ENCODE data around the gene MAP2K3.
"Not testable (repeated sequence)": the region's sequence is repeated elsewhere in the genome, so short reads cannot be mapped to it uniquely, and the experiment has no call there.

MAP2K3 gene

DNA sequence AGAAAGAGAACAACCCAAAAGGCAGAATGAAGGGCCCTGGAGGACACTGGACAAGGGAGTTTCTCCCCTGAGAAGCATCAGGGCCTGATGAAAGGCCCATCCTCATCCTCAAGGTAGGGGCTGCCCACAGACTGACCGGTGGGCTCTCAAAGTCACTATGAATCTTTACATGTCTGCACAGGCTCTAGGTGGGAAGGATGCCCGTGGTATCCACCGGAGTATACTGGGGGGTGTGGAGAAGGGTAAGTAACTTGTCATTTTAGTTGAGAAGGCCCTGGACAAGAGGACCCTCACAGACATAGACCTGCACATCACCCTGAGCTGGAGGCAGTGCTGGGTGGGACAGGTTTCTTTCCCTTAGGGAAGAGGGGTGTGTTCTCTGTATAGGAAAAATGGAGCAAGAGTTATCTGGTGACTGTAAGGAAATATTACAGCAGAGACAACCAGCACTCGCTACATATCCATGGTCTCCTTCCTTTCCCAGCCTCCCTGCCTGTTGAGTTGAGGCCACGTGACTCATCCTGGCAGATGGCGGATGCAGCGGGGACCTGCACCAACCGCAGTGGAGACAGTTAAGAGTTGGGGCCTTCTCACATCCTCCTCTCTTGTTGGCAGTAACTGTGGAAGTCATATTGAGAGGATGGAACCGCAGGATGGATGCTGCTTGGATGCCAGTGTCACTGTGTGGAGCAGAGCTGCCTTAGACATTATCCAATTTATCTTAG lies 46.1 kb downstream of the MAP2K3 start:
- H3K4me1 ChIP-seq (ENCODE audit: control insufficient read depth in 1 of 2, insufficient read depth in 1 of 2, low read depth in 1 of 2, low read length in 1 of 2), result peaks cover 2 to 5% of the 10 kb centered on the region in 2 experiments
- H3K9me3 ChIP-seq, result no peaks in the 10 kb centered on the region
- H3K36me3 ChIP-seq, result no peaks in the 10 kb centered on the region
- no peaks in the 10 kb centered on the region for H3K27me3 ChIP-seq
- H3K4me3 ChIP-seq (ENCODE audit: low read depth in 1 of 2, low read length in 1 of 2), result no peak overlapping the region
- no peak for TF ChIP-seq CTCF (IDR thresholded peaks at IDR 0.05)
- H3K27ac ChIP-seq, result no peak overlapping the region

- not testable (repeated sequence) for H3K36me3 ChIP-seq; H3K4me3 ChIP-seq (ENCODE audit: low read depth in 1 of 2, low read length in 1 of 2); H3K4me1 ChIP-seq (ENCODE audit: control insufficient read depth in 1 of 2, insufficient read depth in 1 of 2, low read depth in 1 of 2, low read length in 1 of 2); H3K27ac ChIP-seq; H3K9me3 ChIP-seq; H3K27me3 ChIP-seq
Measured at GRCh38 chr17:21336541-21337294, 52.2 kb downstream of the MAP2K3 start.

GRCh38 chr17:21337981-21338625 lies 53.6 kb downstream of the MAP2K3 start:
- not testable (repeated sequence) for H3K4me3 ChIP-seq (ENCODE audit: low read depth in 1 of 2, low read length in 1 of 2); H3K4me1 ChIP-seq (ENCODE audit: control insufficient read depth in 1 of 2, insufficient read depth in 1 of 2, low read depth in 1 of 2, low read length in 1 of 2)

DNA sequence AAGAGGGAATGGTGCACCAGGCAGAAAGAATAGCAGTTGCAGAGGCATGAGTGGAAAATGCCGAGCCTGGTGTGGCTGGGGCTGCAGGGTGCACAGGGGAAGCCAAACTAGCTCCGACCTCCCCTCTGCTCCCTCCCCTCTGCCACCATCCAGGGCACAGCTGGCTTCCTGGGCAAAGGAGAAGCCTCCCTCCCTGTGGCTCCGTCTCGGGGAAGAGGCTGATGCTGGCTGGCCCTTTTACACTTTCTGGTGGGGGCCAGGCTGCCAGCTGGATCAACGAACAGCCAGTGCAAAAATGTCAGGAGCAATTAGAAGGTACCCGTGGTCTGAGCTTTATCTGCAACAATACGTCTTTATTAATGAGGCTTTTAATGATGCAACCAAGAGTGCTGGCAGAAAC lies 54.5 kb downstream of the MAP2K3 start:
- H3K27ac ChIP-seq, result no peak overlapping the region
- no peak for TF ChIP-seq CTCF (IDR thresholded peaks at IDR 0.05)
- H3K36me3 ChIP-seq, result no peaks in the 10 kb centered on the region
- no peaks in the 10 kb centered on the region for H3K27me3 ChIP-seq
- H3K4me1 ChIP-seq (ENCODE audit: control insufficient read depth in 1 of 2, insufficient read depth in 1 of 2, low read depth in 1 of 2, low read length in 1 of 2), result no peaks in the 10 kb centered on the region
- no peaks in the 10 kb centered on the region for H3K9me3 ChIP-seq
- no peak overlapping the region for H3K4me3 ChIP-seq (ENCODE audit: low read depth in 1 of 2, low read length in 1 of 2)

More at GRCh38 chr17:21337981-21338625, 53.6 kb downstream of the MAP2K3 start:
- not testable (repeated sequence) for H3K9me3 ChIP-seq, H3K27me3 ChIP-seq, H3K36me3 ChIP-seq, H3K27ac ChIP-seq

DNA sequence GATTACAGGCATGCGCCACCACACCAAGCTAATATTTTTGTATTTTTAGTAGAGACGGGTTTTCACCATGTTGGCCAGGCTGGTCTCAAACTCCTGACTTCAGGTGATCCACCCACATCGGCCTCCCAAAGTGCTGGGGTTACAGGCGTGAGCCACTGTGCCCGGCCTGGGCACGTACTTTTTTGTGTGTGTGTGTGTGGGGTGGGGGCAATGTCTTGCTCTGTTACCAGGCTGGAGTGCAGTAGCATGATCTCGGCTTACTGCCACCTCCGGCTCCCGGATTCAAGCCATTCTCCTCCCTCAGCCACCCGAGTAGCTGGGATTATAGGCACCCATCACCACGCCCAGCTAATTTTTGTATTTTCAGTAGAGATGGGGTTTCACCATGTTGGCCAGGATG lies 55.1 kb downstream of the MAP2K3 start:
- not testable (repeated sequence) for H3K27ac ChIP-seq; H3K27me3 ChIP-seq; H3K36me3 ChIP-seq; H3K4me3 ChIP-seq (ENCODE audit: low read depth in 1 of 2, low read length in 1 of 2); H3K4me1 ChIP-seq (ENCODE audit: control insufficient read depth in 1 of 2, insufficient read depth in 1 of 2, low read depth in 1 of 2, low read length in 1 of 2); H3K9me3 ChIP-seq

- H3K4me3 ChIP-seq (ENCODE audit: low read depth in 1 of 2, low read length in 1 of 2); H3K27ac ChIP-seq; H3K27me3 ChIP-seq; H3K4me1 ChIP-seq (ENCODE audit: control insufficient read depth in 1 of 2, insufficient read depth in 1 of 2, low read depth in 1 of 2, low read length in 1 of 2); H3K9me3 ChIP-seq; H3K36me3 ChIP-seq: not testable (repeated sequence)
Measured at GRCh38 chr17:21340407-21340806, 55.9 kb downstream of the MAP2K3 start.

- not testable (repeated sequence) for H3K27me3 ChIP-seq, H3K36me3 ChIP-seq
Measured at GRCh38 chr17:21341279-21341678, 56.8 kb downstream of the MAP2K3 start.

DNA sequence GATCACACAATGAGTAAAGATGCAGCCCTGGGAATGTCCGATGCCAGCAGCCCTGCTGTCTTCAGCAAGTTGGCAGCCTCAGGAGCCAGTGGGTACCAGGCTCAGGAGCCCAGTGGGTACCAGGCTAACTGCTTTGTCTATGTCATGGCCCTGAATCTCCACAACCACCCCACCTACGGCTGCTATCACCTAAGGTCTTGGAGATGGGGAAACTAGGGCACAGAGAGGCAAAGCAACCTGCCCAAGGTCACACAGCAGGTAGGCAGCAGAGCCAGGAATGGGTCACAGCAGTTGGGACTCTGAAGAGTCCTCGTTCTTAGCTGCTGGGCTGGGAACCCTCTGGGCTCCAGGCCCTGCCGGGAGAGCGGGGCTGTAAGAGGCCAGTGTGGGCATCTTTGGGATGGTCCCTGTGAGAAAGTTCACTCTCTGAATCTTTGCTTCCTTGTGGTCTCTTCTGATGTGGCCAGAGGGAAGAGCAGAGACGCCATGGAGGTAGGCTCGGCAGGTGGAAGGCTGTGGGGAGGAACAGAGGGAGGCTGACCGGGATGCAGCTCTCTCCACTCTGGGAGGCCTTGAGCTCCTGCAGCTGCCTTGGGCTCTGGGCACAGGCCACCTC lies 57.5 kb downstream of the MAP2K3 start:
- H3K4me1 ChIP-seq (ENCODE audit: control insufficient read depth in 1 of 2, insufficient read depth in 1 of 2, low read depth in 1 of 2, low read length in 1 of 2); H3K27ac ChIP-seq; H3K4me3 ChIP-seq (ENCODE audit: low read depth in 1 of 2, low read length in 1 of 2); H3K36me3 ChIP-seq; H3K27me3 ChIP-seq; H3K9me3 ChIP-seq: not testable (repeated sequence)

More at GRCh38 chr17:21341279-21341678, 56.8 kb downstream of the MAP2K3 start:
- H3K4me3 ChIP-seq (ENCODE audit: low read depth in 1 of 2, low read length in 1 of 2); H3K9me3 ChIP-seq; H3K27ac ChIP-seq; H3K4me1 ChIP-seq (ENCODE audit: control insufficient read depth in 1 of 2, insufficient read depth in 1 of 2, low read depth in 1 of 2, low read length in 1 of 2): not testable (repeated sequence)

GRCh38 chr17:21343061-21343949 lies 58.8 kb downstream of the MAP2K3 start:
- H3K27me3 ChIP-seq; H3K9me3 ChIP-seq; H3K4me1 ChIP-seq (ENCODE audit: control insufficient read depth in 1 of 2, insufficient read depth in 1 of 2, low read depth in 1 of 2, low read length in 1 of 2); H3K27ac ChIP-seq; H3K4me3 ChIP-seq (ENCODE audit: low read depth in 1 of 2, low read length in 1 of 2); H3K36me3 ChIP-seq: not testable (repeated sequence)

DNA sequence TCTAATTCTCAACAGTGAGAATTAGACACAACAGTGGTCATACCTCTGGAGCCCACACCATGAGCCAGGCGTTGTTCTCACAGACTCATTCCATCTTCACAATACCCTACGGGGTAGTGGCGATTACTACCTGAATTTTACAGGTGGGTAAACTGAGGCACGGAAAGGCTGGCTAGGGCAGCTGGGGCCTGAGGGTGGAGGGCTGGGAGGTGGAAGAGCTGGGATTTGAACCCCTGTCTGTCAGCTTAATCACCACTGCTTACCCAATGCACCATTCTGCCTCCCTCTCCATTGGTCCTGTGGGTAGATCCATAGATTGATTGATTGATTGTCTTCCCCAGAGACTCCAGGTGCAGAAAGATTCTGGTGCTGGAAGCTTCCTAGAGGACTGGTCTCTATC lies 60.3 kb downstream of the MAP2K3 start:
- H3K27me3 ChIP-seq; H3K4me1 ChIP-seq (ENCODE audit: control insufficient read depth in 1 of 2, insufficient read depth in 1 of 2, low read depth in 1 of 2, low read length in 1 of 2); H3K36me3 ChIP-seq; H3K4me3 ChIP-seq (ENCODE audit: low read depth in 1 of 2, low read length in 1 of 2); H3K9me3 ChIP-seq; H3K27ac ChIP-seq: not testable (repeated sequence)

Measured in neutrophil (primary cell).